ENCODE measurements around the gene PIK3CD. TPM values are rescaled to one million over a fixed set of nuclear protein-coding genes. Genes with fewer than 3 reads are reported as not detected.

The PIK3CD gene
- 30.9 TPM for polyA plus RNA-seq (2012; ENCODE audit: insufficient read depth, insufficient read length)

GRCh38 chr1:9651565-9652378, at the start of gene PIK3CD:
Gene PIK3CD (plus strand): TSS chr1:9651731. CDS start chr1:9710456, 58,725 bp downstream.
- peak within 1 kb of the TSS; percentile 59 for H3K4me3 ChIP-seq (ENCODE audit: low read length)

GRCh38 chr1:9601942-9602793, 49.4 kb upstream of the PIK3CD start:
- H3K4me3 ChIP-seq (ENCODE audit: low read length): no peak overlapping the region
- DNase-seq (ENCODE audit: low read depth, low spot score): no peak

More at GRCh38 chr1:9651565-9652378, at the start of gene PIK3CD:
- DNase-seq (ENCODE audit: low read depth, low spot score): no peak

- no peak for DNase-seq (ENCODE audit: low read depth, low spot score)
Observed at GRCh38 chr1:9602794-9603167, 48.8 kb upstream of the PIK3CD start.

GRCh38 chr1:9603307-9603706, 48.2 kb upstream of the PIK3CD start:
- DNase-seq (ENCODE audit: low read depth, low spot score): no peak
- H3K4me3 ChIP-seq (ENCODE audit: low read length): no peak overlapping the region

More at GRCh38 chr1:9602794-9603167, 48.8 kb upstream of the PIK3CD start:
- no peak overlapping the region for H3K4me3 ChIP-seq (ENCODE audit: low read length)

- no peak overlapping the region for H3K4me3 ChIP-seq (ENCODE audit: low read length)
- no peak for DNase-seq (ENCODE audit: low read depth, low spot score)
Observed at GRCh38 chr1:9603766-9604753, 47.5 kb upstream of the PIK3CD start.

- no peak overlapping the region for H3K4me3 ChIP-seq (ENCODE audit: low read length)
- no peak for DNase-seq (ENCODE audit: low read depth, low spot score)
Observed at GRCh38 chr1:9604836-9605235, 46.7 kb upstream of the PIK3CD start.

- DNase-seq (ENCODE audit: low read depth, low spot score): no peak
- H3K4me3 ChIP-seq (ENCODE audit: low read length): no peak overlapping the region
Observed at GRCh38 chr1:9605946-9606455, 45.5 kb upstream of the PIK3CD start.

GRCh38 chr1:9606458-9606857, 45.1 kb upstream of the PIK3CD start:
- DNase-seq (ENCODE audit: low read depth, low spot score): no peak
- no peak overlapping the region for H3K4me3 ChIP-seq (ENCODE audit: low read length)

GRCh38 chr1:9606948-9607347, 44.6 kb upstream of the PIK3CD start:
- H3K4me3 ChIP-seq (ENCODE audit: low read length): no peak overlapping the region
- DNase-seq (ENCODE audit: low read depth, low spot score): no peak

- H3K4me3 ChIP-seq (ENCODE audit: low read length): no peak overlapping the region
- no peak for DNase-seq (ENCODE audit: low read depth, low spot score)
Observed at GRCh38 chr1:9607352-9607751, 44.2 kb upstream of the PIK3CD start.

GRCh38 chr1:9609998-9610397, 41.5 kb upstream of the PIK3CD start:
- H3K4me3 ChIP-seq (ENCODE audit: low read length): no peak overlapping the region
- no peak for DNase-seq (ENCODE audit: low read depth, low spot score)

GRCh38 chr1:9610548-9610947, 41.0 kb upstream of the PIK3CD start:
- DNase-seq (ENCODE audit: low read depth, low spot score): no peak

GRCh38 chr1:9611716-9612115, 39.8 kb upstream of the PIK3CD start:
- no peak for DNase-seq (ENCODE audit: low read depth, low spot score)
- H3K4me3 ChIP-seq (ENCODE audit: low read length): no peak overlapping the region

More at GRCh38 chr1:9610548-9610947, 41.0 kb upstream of the PIK3CD start:
- H3K4me3 ChIP-seq (ENCODE audit: low read length): no peak overlapping the region

GRCh38 chr1:9612162-9612845, 39.2 kb upstream of the PIK3CD start:
- DNase-seq (ENCODE audit: low read depth, low spot score): no peak
- H3K4me3 ChIP-seq (ENCODE audit: low read length): no peak overlapping the region

GRCh38 chr1:9612871-9613624, 38.5 kb upstream of the PIK3CD start:
- DNase-seq (ENCODE audit: low read depth, low spot score): no peak
- no peak overlapping the region for H3K4me3 ChIP-seq (ENCODE audit: low read length)

GRCh38 chr1:9613625-9614299, 37.8 kb upstream of the PIK3CD start:
- no peak for DNase-seq (ENCODE audit: low read depth, low spot score)
- H3K4me3 ChIP-seq (ENCODE audit: low read length): no peak overlapping the region

Measured in Jurkat, Clone E6-1 (cell line).